Stimulated activated CD4-positive, alpha-beta T cell treated with anti-CD3 and anti-CD28 coated beads, Interleukin-15, amount 100 ng/mL, for 24 hours (primary cell): ENCODE measurements around the gene C16orf46.
A peak's percentile ranks its signal among the peaks of the same experiment; 100 is the strongest.

Experiments used
- DNase-seq: peaks from one replicate; pipeline ENCODE4 v3.0.0-alpha.2; 2020

C16orf46 gene

GRCh38 chr16:81073560-81074330 lies 3.3 kb downstream of the C16orf46 start:
- DNase-seq = no peak

- no peak for DNase-seq
Observed at GRCh38 chr16:81071805-81072204, 5.2 kb downstream of the C16orf46 start.

- DNase-seq = no peak
Observed at GRCh38 chr16:81070979-81071378, 6.1 kb downstream of the C16orf46 start.

GRCh38 chr16:81069063-81069462 lies 8.0 kb downstream of the C16orf46 start:
- DNase-seq = no peak

GRCh38 chr16:81067166-81067565 lies 9.9 kb downstream of the C16orf46 start:
- no peak for DNase-seq

GRCh38 chr16:81066681-81067080 lies 10.4 kb downstream of the C16orf46 start:
- no peak for DNase-seq

GRCh38 chr16:81061871-81062608 lies 15.0 kb downstream of the C16orf46 start:
- no peak for DNase-seq

GRCh38 chr16:81061307-81061640 lies 15.8 kb downstream of the C16orf46 start:
- DNase-seq = no peak

GRCh38 chr16:81060576-81061306 lies 16.3 kb downstream of the C16orf46 start:
- DNase-seq = no peak

GRCh38 chr16:81053761-81054160 lies 23.3 kb downstream of the C16orf46 start:
- DNase-seq = no peak

GRCh38 chr16:81042821-81043220 lies 34.2 kb downstream of the C16orf46 start:
- no peak for DNase-seq

- DNase-seq = no peak
Observed at GRCh38 chr16:81041696-81042095, 35.3 kb downstream of the C16orf46 start.

GRCh38 chr16:81040842-81041241 lies 36.2 kb downstream of the C16orf46 start:
- no peak for DNase-seq

GRCh38 chr16:81040131-81040530 lies 36.9 kb downstream of the C16orf46 start:
- DNase-seq = no peak

GRCh38 chr16:81036751-81037350 lies 40.2 kb downstream of the C16orf46 start:
- DNase-seq = no peak

- DNase-seq = peak; percentile 62
Observed at GRCh38 chr16:81035975-81036750, 40.9 kb downstream of the C16orf46 start.

GRCh38 chr16:81035398-81035974 lies 41.6 kb downstream of the C16orf46 start, which contains the start of gene ATMIN:
ATMIN (plus strand) TSS chr16:81035842; CDS start chr16:81035871, 29 bp downstream.
- peak; percentile 89 for DNase-seq

GRCh38 chr16:81029930-81030604 lies 47.0 kb downstream of the C16orf46 start:
- DNase-seq = peak; percentile 40

GRCh38 chr16:81026429-81026828 lies 50.6 kb downstream of the C16orf46 start:
- no peak for DNase-seq

- no peak for DNase-seq
Observed at GRCh38 chr16:81018496-81018895, 58.5 kb downstream of the C16orf46 start.

GRCh38 chr16:81014672-81015071 lies 62.4 kb downstream of the C16orf46 start:
- DNase-seq = no peak
